ENCODE data around the gene THBS2. TPM values are rescaled to one million over a fixed set of nuclear protein-coding genes. Genes with fewer than 3 reads are reported as not detected.
A peak's percentile ranks its signal among the peaks of the same experiment; 100 is the strongest.

The THBS2 gene
- polyA plus RNA-seq (2013, experiment 1 of 2), result 1.1 TPM
- polyA plus RNA-seq (2013, experiment 2 of 2), result 1.2 TPM

GRCh38 chr6:169253337-169254238 is at the start of gene THBS2:
Gene THBS2, minus strand, starts transcription at chr6:169253846. Its CDS starts 3,062 bp downstream, at chr6:169250784.
- peak within 1 kb of the TSS; percentile 6 for H3K27ac ChIP-seq (ENCODE audit: low read length, poor library complexity, severe bottlenecking)
- H4K8ac ChIP-seq (ENCODE audit: low read length), result no peak within 1 kb of the TSS
- peaks cover 0 to 9% of the 10 kb centered on the region in 2 experiments for H3K27me3 ChIP-seq (ENCODE audit: control insufficient read depth in 1 of 2, insufficient read depth in 1 of 2, low read length in 2 of 2)
- peak within 1 kb of the TSS; percentile 99 for H3K9ac ChIP-seq (ENCODE audit: low read length)
- H2BK5ac ChIP-seq (ENCODE audit: low read depth, low read length, poor library complexity, severe bottlenecking), result no peak within 1 kb of the TSS
- H2BK12ac ChIP-seq (ENCODE audit: low read length in 2 of 2), result no peak within 1 kb of the TSS
- H2AK5ac ChIP-seq (ENCODE audit: low read length, severe bottlenecking), result no peak within 1 kb of the TSS
- no peak within 1 kb of the TSS for H2AFZ ChIP-seq (ENCODE audit: low read depth, low read length)
- H3K18ac ChIP-seq (ENCODE audit: low read depth in 1 of 2, low read length in 2 of 2), result no peak within 1 kb of the TSS
- H2BK15ac ChIP-seq (ENCODE audit: low read depth, poor library complexity, severe bottlenecking), result no peak within 1 kb of the TSS
- 3% methylated on average over 28 of the region's 34 CpGs for WGBS
- peak within 1 kb of the TSS; percentile 49 for H3K4me2 ChIP-seq (ENCODE audit: low read length, poor library complexity, severe bottlenecking)
- no peak within 1 kb of the TSS for H3K4ac ChIP-seq (ENCODE audit: low read depth in 1 of 2, low read length in 2 of 2)
- peaks cover 18% of the 10 kb centered on the region for H3K4me1 ChIP-seq (ENCODE audit: control insufficient read depth, insufficient read depth, low read depth, low read length)
- DNase-seq, result peak; percentile 6
- H3K23ac ChIP-seq (ENCODE audit: low read length in 2 of 2), result no peak within 1 kb of the TSS
- no peaks in the 10 kb centered on the region for H3K79me1 ChIP-seq (replicated peaks; ENCODE audit: low read length, poor library complexity, severe bottlenecking)
- no peak within 1 kb of the TSS for H4K91ac ChIP-seq (ENCODE audit: low read length)
- H3K36me3 ChIP-seq (ENCODE audit: control insufficient read depth in 1 of 2, insufficient read depth in 2 of 2, low read depth in 1 of 2, low read length in 2 of 2), result peaks cover 7 to 39% of the 10 kb centered on the region in 2 experiments
- peak within 1 kb of the TSS; percentile 44 to 98 for H3K4me3 ChIP-seq (ENCODE audit: insufficient read depth in 1 of 2, low read depth in 1 of 2, low read length in 2 of 2)
- no peak within 1 kb of the TSS for H2BK120ac ChIP-seq (ENCODE audit: low read depth, low read length)
- peak within 1 kb of the TSS in 1 of 2 experiments; percentile 41 for H3K14ac ChIP-seq (ENCODE audit: low read length in 2 of 2)
- H3K9me3 ChIP-seq (ENCODE audit: control insufficient read depth, low read length), result peaks cover 4% of the 10 kb centered on the region

DNA sequence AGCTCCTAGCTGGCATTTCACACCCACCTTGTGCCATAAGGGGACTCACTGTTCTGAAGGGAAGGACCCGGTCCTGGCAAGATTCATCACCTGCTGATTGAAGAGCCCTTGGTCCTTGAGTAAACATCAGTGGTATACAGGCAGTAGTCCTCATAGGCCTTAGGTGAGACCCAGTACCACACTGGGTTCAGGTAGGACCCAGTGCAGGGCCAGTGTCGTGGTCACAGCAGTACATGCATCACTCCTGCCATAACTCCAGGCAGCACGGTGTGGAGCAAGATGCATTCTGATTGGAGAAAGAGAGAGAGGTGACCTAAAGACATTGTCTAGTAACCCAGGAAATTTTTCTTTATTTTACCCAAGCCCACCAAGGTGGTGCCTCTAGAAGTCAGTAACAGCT is 49.1 kb upstream of the THBS2 start:
- H3K4ac ChIP-seq (ENCODE audit: low read depth in 1 of 2, low read length in 2 of 2), result no peak overlapping the region
- H2AK5ac ChIP-seq (ENCODE audit: low read length, severe bottlenecking), result no peak overlapping the region
- no peak overlapping the region for H3K18ac ChIP-seq (ENCODE audit: low read depth in 1 of 2, low read length in 2 of 2)
- no peak overlapping the region for H2BK5ac ChIP-seq (ENCODE audit: low read depth, low read length, poor library complexity, severe bottlenecking)
- H2BK120ac ChIP-seq (ENCODE audit: low read depth, low read length), result no peak overlapping the region
- no peak overlapping the region for H3K4me2 ChIP-seq (ENCODE audit: low read length, poor library complexity, severe bottlenecking)
- no peaks in the 10 kb centered on the region for H3K27me3 ChIP-seq (ENCODE audit: control insufficient read depth in 1 of 2, insufficient read depth in 1 of 2, low read length in 2 of 2)
- H2AFZ ChIP-seq (ENCODE audit: low read depth, low read length), result no peak overlapping the region
- no peak for DNase-seq
- no peak overlapping the region for H2BK12ac ChIP-seq (ENCODE audit: low read length in 2 of 2)
- no peak overlapping the region for H3K14ac ChIP-seq (ENCODE audit: low read length in 2 of 2)
- H3K27ac ChIP-seq (ENCODE audit: low read length, poor library complexity, severe bottlenecking), result no peak overlapping the region
- 85% methylated on average over 2 of the region's 3 CpGs for WGBS
- no peaks in the 10 kb centered on the region for H3K79me1 ChIP-seq (replicated peaks; ENCODE audit: low read length, poor library complexity, severe bottlenecking)
- H3K23ac ChIP-seq (ENCODE audit: low read length in 2 of 2), result no peak overlapping the region
- peaks cover 15% of the 10 kb centered on the region for H3K9me3 ChIP-seq (ENCODE audit: control insufficient read depth, low read length)
- no peak overlapping the region for H3K9ac ChIP-seq (ENCODE audit: low read length)
- H3K4me3 ChIP-seq (ENCODE audit: insufficient read depth in 1 of 2, low read depth in 1 of 2, low read length in 2 of 2), result no peak overlapping the region
- H4K8ac ChIP-seq (ENCODE audit: low read length), result no peak overlapping the region
- H2BK15ac ChIP-seq (ENCODE audit: low read depth, poor library complexity, severe bottlenecking), result no peak overlapping the region
- no peaks in the 10 kb centered on the region for H3K4me1 ChIP-seq (ENCODE audit: control insufficient read depth, insufficient read depth, low read depth, low read length)
- H3K36me3 ChIP-seq (ENCODE audit: control insufficient read depth in 1 of 2, insufficient read depth in 2 of 2, low read depth in 1 of 2, low read length in 2 of 2), result no peaks in the 10 kb centered on the region
- H4K91ac ChIP-seq (ENCODE audit: low read length), result no peak overlapping the region

GRCh38 chr6:169302255-169302654 is 48.6 kb upstream of the THBS2 start:
- H3K9ac ChIP-seq (ENCODE audit: low read length), result no peak overlapping the region
- H3K4me3 ChIP-seq (ENCODE audit: insufficient read depth in 1 of 2, low read depth in 1 of 2, low read length in 2 of 2), result no peak overlapping the region
- no peak overlapping the region for H3K4ac ChIP-seq (ENCODE audit: low read depth in 1 of 2, low read length in 2 of 2)

GRCh38 chr6:169300916-169301315 is 47.3 kb upstream of the THBS2 start:
- no peak for DNase-seq

More at GRCh38 chr6:169302255-169302654, 48.6 kb upstream of the THBS2 start:
- no peak overlapping the region for H3K23ac ChIP-seq (ENCODE audit: low read length in 2 of 2)
- no peaks in the 10 kb centered on the region for H3K4me1 ChIP-seq (ENCODE audit: control insufficient read depth, insufficient read depth, low read depth, low read length)
- H2AK5ac ChIP-seq (ENCODE audit: low read length, severe bottlenecking), result no peak overlapping the region
- no peak overlapping the region for H4K91ac ChIP-seq (ENCODE audit: low read length)
- H3K79me1 ChIP-seq (replicated peaks; ENCODE audit: low read length, poor library complexity, severe bottlenecking), result no peaks in the 10 kb centered on the region
- no peak overlapping the region for H3K18ac ChIP-seq (ENCODE audit: low read depth in 1 of 2, low read length in 2 of 2)
- DNase-seq, result no peak
- no peak overlapping the region for H4K8ac ChIP-seq (ENCODE audit: low read length)
- no peak overlapping the region for H2BK15ac ChIP-seq (ENCODE audit: low read depth, poor library complexity, severe bottlenecking)
- no peaks in the 10 kb centered on the region for H3K27me3 ChIP-seq (ENCODE audit: control insufficient read depth in 1 of 2, insufficient read depth in 1 of 2, low read length in 2 of 2)
- no peaks in the 10 kb centered on the region for H3K36me3 ChIP-seq (ENCODE audit: control insufficient read depth in 1 of 2, insufficient read depth in 2 of 2, low read depth in 1 of 2, low read length in 2 of 2)
- no peak overlapping the region for H3K14ac ChIP-seq (ENCODE audit: low read length in 2 of 2)
- H2BK12ac ChIP-seq (ENCODE audit: low read length in 2 of 2), result no peak overlapping the region
- H3K4me2 ChIP-seq (ENCODE audit: low read length, poor library complexity, severe bottlenecking), result no peak overlapping the region
- peaks cover 15% of the 10 kb centered on the region for H3K9me3 ChIP-seq (ENCODE audit: control insufficient read depth, low read length)
- H2BK120ac ChIP-seq (ENCODE audit: low read depth, low read length), result no peak overlapping the region
- no peak overlapping the region for H2BK5ac ChIP-seq (ENCODE audit: low read depth, low read length, poor library complexity, severe bottlenecking)
- H3K27ac ChIP-seq (ENCODE audit: low read length, poor library complexity, severe bottlenecking), result no peak overlapping the region
- H2AFZ ChIP-seq (ENCODE audit: low read depth, low read length), result no peak overlapping the region

More at GRCh38 chr6:169300916-169301315, 47.3 kb upstream of the THBS2 start:
- H3K4me3 ChIP-seq (ENCODE audit: insufficient read depth in 1 of 2, low read depth in 1 of 2, low read length in 2 of 2), result no peak overlapping the region
- no peak overlapping the region for H2AFZ ChIP-seq (ENCODE audit: low read depth, low read length)
- H2BK5ac ChIP-seq (ENCODE audit: low read depth, low read length, poor library complexity, severe bottlenecking), result no peak overlapping the region
- no peak overlapping the region for H3K18ac ChIP-seq (ENCODE audit: low read depth in 1 of 2, low read length in 2 of 2)
- no peak overlapping the region for H3K27ac ChIP-seq (ENCODE audit: low read length, poor library complexity, severe bottlenecking)
- no peak overlapping the region for H2BK15ac ChIP-seq (ENCODE audit: low read depth, poor library complexity, severe bottlenecking)
- no peak overlapping the region for H4K91ac ChIP-seq (ENCODE audit: low read length)
- H3K9me3 ChIP-seq (ENCODE audit: control insufficient read depth, low read length), result peaks cover 24% of the 10 kb centered on the region
- H3K23ac ChIP-seq (ENCODE audit: low read length in 2 of 2), result no peak overlapping the region
- no peak overlapping the region for H2AK5ac ChIP-seq (ENCODE audit: low read length, severe bottlenecking)
- H3K9ac ChIP-seq (ENCODE audit: low read length), result no peak overlapping the region
- H3K4ac ChIP-seq (ENCODE audit: low read depth in 1 of 2, low read length in 2 of 2), result no peak overlapping the region
- no peak overlapping the region for H2BK12ac ChIP-seq (ENCODE audit: low read length in 2 of 2)
- H3K36me3 ChIP-seq (ENCODE audit: control insufficient read depth in 1 of 2, insufficient read depth in 2 of 2, low read depth in 1 of 2, low read length in 2 of 2), result no peaks in the 10 kb centered on the region
- H3K14ac ChIP-seq (ENCODE audit: low read length in 2 of 2), result no peak overlapping the region
- H3K4me1 ChIP-seq (ENCODE audit: control insufficient read depth, insufficient read depth, low read depth, low read length), result no peaks in the 10 kb centered on the region
- no peak overlapping the region for H4K8ac ChIP-seq (ENCODE audit: low read length)
- no peaks in the 10 kb centered on the region for H3K27me3 ChIP-seq (ENCODE audit: control insufficient read depth in 1 of 2, insufficient read depth in 1 of 2, low read length in 2 of 2)
- no peaks in the 10 kb centered on the region for H3K79me1 ChIP-seq (replicated peaks; ENCODE audit: low read length, poor library complexity, severe bottlenecking)
- 77% methylated on average over 3 of the region's 4 CpGs for WGBS
- no peak overlapping the region for H3K4me2 ChIP-seq (ENCODE audit: low read length, poor library complexity, severe bottlenecking)
- H2BK120ac ChIP-seq (ENCODE audit: low read depth, low read length), result no peak overlapping the region
